Stomach (tissue), 19 donors: ENCODE results near the gene ADPRHL1. TPM values are rescaled to one million over a fixed set of nuclear protein-coding genes. Genes with fewer than 3 reads are reported as not detected.

Experiments
- DNase-seq, 2 donors: peaks; one replicate each; pipeline versions ENCODE4 v3.0.0 to v3.0.0-alpha.2; 2013 to 2019
- H3K27ac ChIP-seq, 5 donors: fragments of 200-600 bp in 4 of 5; sonication (generic) in 4 of 5; one replicate each; pipeline ENCODE4 v1.5.1; 2013 to 2019; ENCODE audit warnings: mild to moderate bottlenecking in 1 of 5, moderate library complexity in 1 of 5
- H3K27me3 ChIP-seq, 3 donors: fragments of 200-600 bp; sonication (generic); one replicate each; pipeline ENCODE4 v1.5.1; 2017 to 2019; ENCODE audit warnings: mixed run types in 1 of 3
- H3K36me3 ChIP-seq, 4 donors: fragments of 200-600 bp; sonication (generic); 1 replicate in 3 of 4; 2 replicates in 1 of 4; pipeline ENCODE4 v1.5.1; 2016 to 2019
- H3K4me1 ChIP-seq, 4 donors: fragments of 200-600 bp; sonication (generic); one replicate each; pipeline ENCODE4 v1.5.1; 2016 to 2019
- H3K4me3 ChIP-seq, 4 donors: fragments of 200-600 bp; sonication (generic) in 3 of 4; one replicate each; pipeline ENCODE4 v1.5.1; 2016 to 2019; ENCODE audit warnings: mild to moderate bottlenecking in 1 of 4
- H3K9me3 ChIP-seq, 4 donors: fragments of 200-600 bp; sonication (generic); one replicate each; pipeline ENCODE4 v1.5.1; 2016 to 2019
- EP300 ChIP-seq: sonication (generic); formaldehyde crosslinking; IDR thresholded peaks from one replicate; pipeline ENCODE4 v1.6.1; 2017; ENCODE audit warnings: antibody characterized with exemption
- POLR2A ChIP-seq, 4 donors: fragments of 450-650 bp; IDR thresholded peaks; one replicate each; pipeline ENCODE4 v1.6.1; 2016; ENCODE audit warnings: antibody characterized with exemption in 4 of 4, control low read depth in 2 of 4, mild to moderate bottlenecking in 1 of 4, moderate library complexity in 1 of 4
- POLR2AphosphoS5 ChIP-seq, 3 donors: sonication (generic); formaldehyde crosslinking; IDR thresholded peaks; one replicate each; pipeline ENCODE4 v1.6.1; 2016; ENCODE audit warnings: antibody characterized with exemption in 3 of 3
- WGBS, 5 donors: extraction: QIAGEN DNeasy Blood & Tissue Kit in 3 of 5; methylation state at CpG; one replicate each; pipeline versions ENCODE4 v1.1.5 to v1.1.7; 2013 to 2018; 5-methylcytosine and 5-hydroxymethylcytosine counted together
- intact Hi-C: fragments of 100-400 bp; cut with DNase I; formaldehyde crosslinking; loops from one replicate; pipeline ENCODE4 v1.15.1; 2023; ENCODE audit warnings: low total_unique reads
- long read RNA-seq, 10 donors: transcript quantifications; one replicate each; lab custom pipeline, GENCODE V29; 2026
- polyA plus RNA-seq, 3 donors: library from polyadenylated mRNA; stranded (reverse); fragments of 200-250 nt; gene quantifications; one replicate each; pipeline ENCODE4 v1.2.3, GENCODE V29; 2013
- total RNA-seq, 5 donors: library from RNA; depleted of rRNA; stranded (reverse); fragments of >200 nt; gene quantifications; one replicate each; pipeline versions ENCODE4 v1.1.0 to v1.2.3, GENCODE V29; 2014 to 2016
- TF ChIP-seq, protein P1 (sequence below), 7 experiments: fragments of 450-650 bp in 4 of 7; fragments of 200-600 bp in 3 of 7; sonication (generic) in 3 of 7; IDR thresholded peaks; one replicate each; pipeline ENCODE4 v1.5.1; 2016 to 2019; ENCODE audit warnings: antibody characterized with exemption in 7 of 7, control low read depth in 2 of 7, mild to moderate bottlenecking in 1 of 7
- donor health status: healthy with polysubstance abuse.
- donor health status: Bipolar disorder and iron deficiency.
- donor health status: healthy.

ADPRHL1 gene
- total RNA-seq (1 to 10 TPM; 1.7 to 6.7 (median 2.4) TPM), polyA plus RNA-seq (1 to 10 TPM; 2.2 to 5.5 (median 4.1) TPM)
- long read RNA-seq, donor 1, result 0 reads
- long read RNA-seq, donor 2, result 0 reads
- long read RNA-seq, donor 3, result 0 reads
- long read RNA-seq, donor 4, result 0 reads
- long read RNA-seq, donor 5, result 0 reads
- long read RNA-seq, donor 6, result 0 reads
- long read RNA-seq, donor 7, result 0 reads
- long read RNA-seq, donor 8, result 0 reads
- long read RNA-seq, donor 9, result 0 reads
- long read RNA-seq, donor 10, result 0 reads

DNA sequence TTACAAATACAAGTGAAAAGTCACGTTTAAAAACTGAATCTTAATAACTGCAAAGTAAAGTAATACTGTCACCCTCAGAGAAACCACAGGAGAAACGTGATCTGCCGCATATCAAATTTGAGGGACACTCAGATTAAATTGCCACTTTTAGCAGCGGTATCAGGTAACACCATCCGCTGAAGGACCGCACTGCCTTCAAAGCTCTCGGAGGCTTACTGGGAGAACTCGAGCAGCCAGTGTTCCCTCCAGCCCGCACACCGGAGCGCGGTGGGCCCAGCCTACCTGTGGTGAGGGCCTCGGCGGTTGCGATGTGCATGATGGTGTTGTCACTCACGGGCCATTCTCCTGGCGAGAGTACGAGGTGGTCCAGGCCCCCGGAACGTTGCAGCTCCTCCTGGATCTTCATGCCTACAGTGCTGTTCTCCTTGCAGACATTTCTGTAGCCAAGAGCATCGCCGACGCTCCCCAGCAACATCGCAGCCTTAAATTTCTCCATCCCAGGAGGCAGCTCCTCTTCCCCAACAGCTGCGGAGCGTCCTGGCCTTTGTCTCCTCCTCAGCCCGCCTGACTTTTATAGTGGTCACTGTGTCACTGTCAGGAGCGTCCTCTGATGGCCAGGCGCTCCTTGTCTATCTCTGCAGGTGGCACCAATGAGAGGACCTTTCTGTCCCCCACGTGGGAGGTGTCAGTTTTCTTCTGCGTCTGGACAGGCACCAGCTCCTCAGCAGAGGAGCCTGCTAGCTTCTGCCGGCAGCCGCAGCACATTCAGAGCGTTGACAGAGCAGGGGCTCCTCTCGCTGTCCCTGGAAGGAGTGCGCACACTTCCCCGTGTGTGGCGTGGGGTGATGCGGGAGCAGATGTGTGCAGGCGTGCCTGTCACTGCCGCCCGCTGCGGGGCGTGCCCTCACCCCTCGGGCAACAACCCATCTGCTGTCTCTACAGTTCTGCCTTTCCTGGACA lies at the start of gene ADPRHL1:
ADPRHL1 (minus strand) TSS at position 547 of the 960 bp plus-strand sequence; CDS start at position 496, 51 bp downstream.
- H3K36me3 ChIP-seq, result peaks cover 8 to 57% (median 54%) of the 10 kb centered on the region in 4 donors
- no peaks in the 10 kb centered on the region for H3K27me3 ChIP-seq
- H3K4me1 ChIP-seq, result peaks cover 0 to 30% (median 17%) of the 10 kb centered on the region in 4 donors
- H3K4me3 ChIP-seq, result no peak within 1 kb of the TSS
- 87 to 91% (median 89%) methylated on average over 40 to 45 of the region's 45 CpGs for WGBS, 5 donors
- TF ChIP-seq, protein P1, sequence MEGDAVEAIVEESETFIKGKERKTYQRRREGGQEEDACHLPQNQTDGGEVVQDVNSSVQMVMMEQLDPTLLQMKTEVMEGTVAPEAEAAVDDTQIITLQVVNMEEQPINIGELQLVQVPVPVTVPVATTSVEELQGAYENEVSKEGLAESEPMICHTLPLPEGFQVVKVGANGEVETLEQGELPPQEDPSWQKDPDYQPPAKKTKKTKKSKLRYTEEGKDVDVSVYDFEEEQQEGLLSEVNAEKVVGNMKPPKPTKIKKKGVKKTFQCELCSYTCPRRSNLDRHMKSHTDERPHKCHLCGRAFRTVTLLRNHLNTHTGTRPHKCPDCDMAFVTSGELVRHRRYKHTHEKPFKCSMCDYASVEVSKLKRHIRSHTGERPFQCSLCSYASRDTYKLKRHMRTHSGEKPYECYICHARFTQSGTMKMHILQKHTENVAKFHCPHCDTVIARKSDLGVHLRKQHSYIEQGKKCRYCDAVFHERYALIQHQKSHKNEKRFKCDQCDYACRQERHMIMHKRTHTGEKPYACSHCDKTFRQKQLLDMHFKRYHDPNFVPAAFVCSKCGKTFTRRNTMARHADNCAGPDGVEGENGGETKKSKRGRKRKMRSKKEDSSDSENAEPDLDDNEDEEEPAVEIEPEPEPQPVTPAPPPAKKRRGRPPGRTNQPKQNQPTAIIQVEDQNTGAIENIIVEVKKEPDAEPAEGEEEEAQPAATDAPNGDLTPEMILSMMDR (IDR thresholded peaks at IDR 0.05), result no peak
- TF ChIP-seq POLR2A (IDR thresholded peaks at IDR 0.05) (no peak), POLR2AphosphoS5 (IDR thresholded peaks at IDR 0.05) (no peak)
- no peak for DNase-seq
- H3K27ac ChIP-seq, result no peak within 1 kb of the TSS
- H3K9me3 ChIP-seq, result no peaks in the 10 kb centered on the region
- intact Hi-C loops, result no loop called here

DNA sequence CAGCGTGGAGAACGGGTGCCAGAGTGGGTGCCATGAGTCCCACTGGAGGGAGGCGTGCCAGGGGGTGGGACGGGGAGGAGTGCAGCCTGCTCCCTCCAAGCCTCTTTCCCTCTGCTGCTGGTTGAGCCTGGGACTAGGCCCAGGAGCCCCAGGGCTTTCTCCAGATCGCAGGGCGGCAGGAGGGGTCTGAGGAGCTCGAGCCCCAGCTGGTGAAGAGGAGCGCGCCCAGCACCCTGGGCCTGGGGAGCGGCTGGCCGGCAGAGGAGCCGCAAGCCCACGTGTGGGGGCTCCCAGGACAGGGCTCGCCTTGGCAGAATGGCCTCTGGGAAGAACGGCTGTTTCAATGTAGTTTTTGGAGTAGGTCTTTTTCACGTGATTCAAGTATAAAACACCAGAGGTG lies 49.4 kb upstream of the ADPRHL1 start:
- Histone ChIP-seq H3K4me1 (peaks cover 0 to 7% (median 3%) of the 10 kb centered on the region in 4 donors), H3K36me3 (peaks cover 58 to 98% (median 93%) of the 10 kb centered on the region in 4 donors), H3K9me3 (no peaks in the 10 kb centered on the region), H3K27ac (no peak overlapping the region), H3K4me3 (no peak overlapping the region), H3K27me3 (no peaks in the 10 kb centered on the region)
- WGBS, 5 donors, result 88 to 91% (median 91%) methylated on average over 12 to 16 of the region's 16 CpGs
- no peak for TF ChIP-seq POLR2AphosphoS5 (IDR thresholded peaks at IDR 0.05)
- TF ChIP-seq EP300, result no peak
- TF ChIP-seq, protein P1 (IDR thresholded peaks at IDR 0.05), result no peak
- TF ChIP-seq POLR2A (IDR thresholded peaks at IDR 0.05), result no peak
- intact Hi-C loops, result no loop called here
- no peak for DNase-seq

- 84 to 97% (median 91%) methylated on average over 11 of the region's 11 CpGs for WGBS, 5 donors
- Histone ChIP-seq H3K27ac (no peak overlapping the region), H3K4me1 (peaks cover 4 to 25% (median 15%) of the 10 kb centered on the region in 4 donors), H3K9me3 (no peaks in the 10 kb centered on the region), H3K27me3 (no peaks in the 10 kb centered on the region), H3K36me3 (peaks cover 65 to 100% (median 96%) of the 10 kb centered on the region in 4 donors), H3K4me3 (no peak overlapping the region)
- intact Hi-C loops, result no loop called here
- DNase-seq, result no peak
- TF ChIP-seq EP300 (no peak), POLR2A (IDR thresholded peaks at IDR 0.05) (no peak), POLR2AphosphoS5 (IDR thresholded peaks at IDR 0.05) (no peak)
Measured at GRCh38 chr13:113500530-113501265, 47.4 kb upstream of the ADPRHL1 start.

DNA sequence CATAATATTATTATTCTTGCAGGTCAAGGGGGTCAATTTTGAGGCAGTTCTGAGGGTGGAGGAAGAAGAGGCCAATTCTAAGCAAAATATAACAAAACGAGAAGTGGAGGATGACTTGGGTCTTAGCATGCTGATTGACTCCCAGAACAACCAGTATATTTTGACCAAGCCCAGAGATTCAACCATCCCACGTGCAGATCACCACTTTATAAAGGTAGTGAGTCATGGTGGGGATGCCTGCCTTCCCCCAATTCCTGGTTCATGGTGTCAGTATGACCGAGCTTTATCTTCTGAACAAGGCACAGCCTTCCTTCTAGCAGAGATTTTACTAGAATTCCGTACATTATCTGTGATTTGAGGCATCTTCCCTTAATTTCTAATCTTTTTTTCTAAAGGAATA lies 46.6 kb upstream of the ADPRHL1 start:
- peaks cover 9 to 33% (median 22%) of the 10 kb centered on the region in 4 donors for H3K4me1 ChIP-seq
- H3K9me3 ChIP-seq, result no peaks in the 10 kb centered on the region
- intact Hi-C loops, result no loop called here
- DNase-seq, result no peak
- 78 to 93% (median 90%) methylated on average over 4 of the region's 4 CpGs for WGBS, 5 donors
- TF ChIP-seq, protein P1 (IDR thresholded peaks at IDR 0.05), result no peak
- no peak for TF ChIP-seq POLR2A (IDR thresholded peaks at IDR 0.05)
- TF ChIP-seq POLR2AphosphoS5 (IDR thresholded peaks at IDR 0.05), result no peak
- TF ChIP-seq EP300, result no peak
- no peaks in the 10 kb centered on the region for H3K27me3 ChIP-seq
- H3K4me3 ChIP-seq, result no peak overlapping the region
- no peak overlapping the region for H3K27ac ChIP-seq
- peaks cover 64 to 99% (median 97%) of the 10 kb centered on the region in 4 donors for H3K36me3 ChIP-seq
